Measurements from ENCODE around the gene FKBP7. TPM values are rescaled to one million over a fixed set of nuclear protein-coding genes. Genes with fewer than 3 reads are reported as not detected.

Gene FKBP7
- total and polyA plus RNA-seq, 2 of the 8 experiments (the other 6 are each of a cell fraction or from before 2014, with no cell fraction given): 3.6 to 7.0 TPM

- Histone ChIP-seq H3K36me3 (ENCODE audit: control insufficient read depth in 2 of 4, insufficient read depth in 4 of 4, low read length in 3 of 4) (peaks cover 0 to 18% (median 10%) of the 10 kb centered on the region in 4 experiments; a peak in 6 of 8 replicates), H2AK5ac (ENCODE audit: low read depth, low read length) (no peak overlapping the region), H2BK5ac (ENCODE audit: low read depth, low read length) (no peak overlapping the region), H2AFZ (ENCODE audit: low read length) (no peak overlapping the region), H4K20me1 (replicated peaks in 1 of 2; ENCODE audit: control insufficient read depth in 1 of 2, insufficient read depth in 2 of 2, low read length in 2 of 2) (peaks cover 0 to 1% of the 10 kb centered on the region in 2 experiments), H2BK15ac (ENCODE audit: low read length) (no peak overlapping the region), H3K4me2 (ENCODE audit: insufficient read depth in 1 of 2, low read depth in 2 of 2, low read length in 2 of 2) (no peak overlapping the region), H3K18ac (ENCODE audit: extremely low read depth, low read length) (no peak overlapping the region), H3K9ac (replicated peaks in 1 of 4; ENCODE audit: extremely low read depth in 1 of 4, low read depth in 3 of 4, low read length in 3 of 4) (no peak overlapping the region), H3K27me3 (replicated peaks in 1 of 4; ENCODE audit: control insufficient read depth in 3 of 4, extremely low read depth in 1 of 4, insufficient read depth in 3 of 4, low read length in 3 of 4) (peaks cover 0 to 1% (median 0%) of the 10 kb centered on the region in 4 experiments; a peak in 1 of 7 replicates), H3K4me1 (replicated peaks in 1 of 4; ENCODE audit: control insufficient read depth in 3 of 4, insufficient read depth in 4 of 4, low read length in 3 of 4) (no peaks in the 10 kb centered on the region), H3K56ac (replicated peaks; ENCODE audit: insufficient read length, low read depth, low read length) (no peak overlapping the region), H4K8ac (ENCODE audit: extremely low read depth, insufficient read depth, low read length) (no peak overlapping the region), H2BK20ac (ENCODE audit: low read length) (no peak overlapping the region), H4K91ac (replicated peaks; ENCODE audit: insufficient read length, low read length) (no peak overlapping the region), H3K23ac (ENCODE audit: insufficient read length) (no peak overlapping the region), H3K27ac (ENCODE audit: low read depth, low read length) (no peak overlapping the region), H3K4ac (replicated peaks; ENCODE audit: insufficient read length, low read depth, low read length) (no peak overlapping the region), H3K79me1 (ENCODE audit: low read depth, low read length) (no peaks in the 10 kb centered on the region; the same call in 1 of the 2 replicates), H3K79me2 (ENCODE audit: control insufficient read depth in 1 of 2, insufficient read depth in 2 of 2, low read length in 2 of 2) (no peaks in the 10 kb centered on the region), H2BK12ac (ENCODE audit: low read depth, low read length) (no peak overlapping the region), H3K14ac (ENCODE audit: insufficient read length) (no peak overlapping the region), H3K4me3 (ENCODE audit: extremely low read depth in 1 of 4, insufficient read depth in 2 of 4, low read depth in 3 of 4, low read length in 4 of 4) (no peak overlapping the region), H3K9me3 (ENCODE audit: insufficient read depth in 2 of 2, low read depth in 1 of 2, low read length in 1 of 2) (no peaks in the 10 kb centered on the region), H2BK120ac (replicated peaks; ENCODE audit: low read depth, low read length) (no peak overlapping the region), H3K23me2 (ENCODE audit: low read depth, low read length) (no peaks in the 10 kb centered on the region), H4K5ac (ENCODE audit: insufficient read length, low read depth, low read length) (no peak overlapping the region)
- POLR2A ChIA-PET (ENCODE audit: partially characterized antibody): no interaction called here
- no peak for FAIRE-seq
- DNase-seq (ENCODE audit: low read depth in 1 of 2, low spot score in 2 of 2): no peak
- WGBS, 2 experiments (ENCODE audit: extremely low coverage in 1 of 2, insufficient coverage in 1 of 2, insufficient read length in 1 of 2, insufficient replicate concordance in 2 of 2, low coverage in 1 of 2, low lambda C conversion rate in 2 of 2, missing lambda C conversion rate in 1 of 2): 86% methylated on average over 6 of the region's 6 CpGs; no CpG with 5 or more reads in 1 of the 2 experiments
- CTCF ChIA-PET (ENCODE audit: partially characterized antibody): interaction anchor here (1.4 kb wide), 1 partner anchor 31 kb away, joined by 3 read pairs; no protein-coding TSS in a partner anchor
- no peak for TF ChIP-seq BACH1 (IDR thresholded peaks at IDR 0.05; ENCODE audit: low read length)
- no peak for TF ChIP-seq SP4 (IDR thresholded peaks at IDR 0.05; ENCODE audit: low read length)
- no peak for TF ChIP-seq RNF2 (IDR thresholded peaks at IDR 0.05; ENCODE audit: borderline replicate concordance, low read depth, low read length, missing control alignments, poor library complexity, severe bottlenecking)
- TF ChIP-seq RAD21 (IDR thresholded peaks at IDR 0.05 in 1 of 2, conservative IDR thresholded peaks at IDR 0.05 in 1 of 2; ENCODE audit: low read depth in 2 of 2, low read length in 2 of 2): no peak
- TF ChIP-seq CEBPB (IDR thresholded peaks at IDR 0.05; ENCODE audit: low read depth, low read length): no peak
- no peak for TF ChIP-seq SAP30 (IDR thresholded peaks at IDR 0.05; ENCODE audit: insufficient read depth, insufficient replicate concordance, low read length)
- TF ChIP-seq ZNF274 (IDR thresholded peaks at IDR 0.05; ENCODE audit: borderline replicate concordance, extremely low read depth, low read length): no peak
- TF ChIP-seq CTBP2 (IDR thresholded peaks at IDR 0.05; ENCODE audit: borderline replicate concordance, insufficient read depth, insufficient read length, low read length): no peak
- TF ChIP-seq ATF2 (IDR thresholded peaks at IDR 0.05; ENCODE audit: low read length): no peak
- no peak for TF ChIP-seq HDAC6 (IDR thresholded peaks at IDR 0.05; ENCODE audit: low read depth, low read length)
- no peak for TF ChIP-seq TAF1 (IDR thresholded peaks at IDR 0.05; ENCODE audit: low read depth, low read length)
Measured at GRCh38 chr2:178491612-178492011, 13.2 kb upstream of the FKBP7 start.

Data from H1 (cell line).